IPS DF 6.9 (cell line): ENCODE data around the gene MAST2.
"Not testable (repeated sequence)": the region's sequence is repeated elsewhere in the genome, so short reads cannot be mapped to it uniquely, and the experiment has no call there.

Experiments used
- DNase-seq: peaks from one replicate; pipeline ENCODE4 v3.0.0-alpha.2; 2013; ENCODE audit warnings: low read depth, low spot score
- H3K27ac ChIP-seq: one replicate; pipeline ENCODE4 v1.5.1; 2013; ENCODE audit warnings: low read length, control low read depth
- H3K27me3 ChIP-seq: 2 replicates; pipeline ENCODE4 v1.6.1; 2013; ENCODE audit warnings: mild to moderate bottlenecking, low read length; ENCODE audit not compliant: control insufficient read depth, insufficient read depth
- H3K36me3 ChIP-seq: 2 replicates; pipeline ENCODE4 v1.6.1; 2013; ENCODE audit warnings: low read length; ENCODE audit not compliant: control insufficient read depth, insufficient read depth
- H3K4me1 ChIP-seq: 2 replicates; pipeline ENCODE4 v1.6.1; 2013; ENCODE audit warnings: low read length; ENCODE audit not compliant: control insufficient read depth, insufficient read depth
- H3K4me3 ChIP-seq: 2 replicates; pipeline ENCODE4 v1.5.1; 2013; ENCODE audit warnings: mild to moderate bottlenecking, low read length
- H3K9me3 ChIP-seq: 2 replicates; pipeline ENCODE4 v1.6.1; 2013; ENCODE audit warnings: low read length, inconsistent platforms; ENCODE audit not compliant: control insufficient read depth, insufficient read depth
- WGBS: extraction: QIAGEN DNeasy Blood & Tissue Kit; methylation state at CpG from one replicate; pipeline ENCODE4 v1.1.7; 2013; ENCODE audit warnings: mixed read lengths, missing lambda C conversion rate; ENCODE audit not compliant: insufficient read length, insufficient coverage; 5-methylcytosine and 5-hydroxymethylcytosine counted together

The MAST2 gene

DNA sequence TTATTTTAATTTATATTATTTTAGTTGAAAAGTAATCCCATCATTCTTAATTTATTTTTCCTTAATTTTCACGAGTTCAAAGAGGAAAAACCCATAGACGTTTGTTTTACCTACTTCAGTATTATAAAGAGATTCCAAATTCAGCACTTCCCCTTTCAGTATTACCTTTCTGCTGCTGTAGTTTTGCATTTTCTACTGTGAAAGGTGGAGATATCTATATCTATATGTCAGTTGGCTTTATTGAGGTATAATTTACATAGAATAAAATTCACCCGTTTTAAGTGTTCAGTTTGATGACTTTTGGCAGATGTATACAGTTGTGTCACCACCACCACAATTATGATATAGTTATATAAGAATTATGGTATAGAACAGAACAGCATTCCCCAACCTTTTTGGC lies 33.0 kb downstream of the MAST2 start:
- DNase-seq, result no peak
- Histone ChIP-seq H3K9me3 (no peaks in the 10 kb centered on the region), H3K36me3 (peaks cover 3% of the 10 kb centered on the region; the same call in 1 of the 2 replicates), H3K4me3 (no peak overlapping the region), H3K27ac (no peak overlapping the region), H3K27me3 (no peaks in the 10 kb centered on the region), H3K4me1 (no peaks in the 10 kb centered on the region)
- no CpG with 5 or more reads among the region's 3 CpGs for WGBS

DNA sequence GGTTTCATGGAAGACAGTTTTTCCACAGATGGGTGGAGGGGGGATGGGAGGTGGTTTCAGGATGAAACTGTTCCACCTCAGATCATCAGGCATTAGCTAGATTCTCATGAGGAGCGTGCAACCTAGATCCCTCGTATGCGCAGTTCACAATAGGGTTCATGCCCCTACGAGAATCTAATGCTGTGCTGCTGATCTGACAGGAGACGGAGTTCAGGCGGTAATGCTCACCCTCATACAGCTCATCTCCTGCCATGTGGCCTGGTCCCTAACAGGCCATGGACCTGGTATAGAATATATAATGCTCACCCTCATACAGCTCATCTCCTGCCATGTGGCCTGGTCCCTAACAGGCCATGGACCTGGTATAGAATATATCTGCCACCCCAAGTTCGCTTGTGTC lies 33.4 kb downstream of the MAST2 start:
- H3K27me3 ChIP-seq, H3K9me3 ChIP-seq, H3K36me3 ChIP-seq, DNase-seq, H3K4me1 ChIP-seq, H3K27ac ChIP-seq, H3K4me3 ChIP-seq: not testable (repeated sequence)
- WGBS, result no CpG with 5 or more reads among the region's 7 CpGs

DNA sequence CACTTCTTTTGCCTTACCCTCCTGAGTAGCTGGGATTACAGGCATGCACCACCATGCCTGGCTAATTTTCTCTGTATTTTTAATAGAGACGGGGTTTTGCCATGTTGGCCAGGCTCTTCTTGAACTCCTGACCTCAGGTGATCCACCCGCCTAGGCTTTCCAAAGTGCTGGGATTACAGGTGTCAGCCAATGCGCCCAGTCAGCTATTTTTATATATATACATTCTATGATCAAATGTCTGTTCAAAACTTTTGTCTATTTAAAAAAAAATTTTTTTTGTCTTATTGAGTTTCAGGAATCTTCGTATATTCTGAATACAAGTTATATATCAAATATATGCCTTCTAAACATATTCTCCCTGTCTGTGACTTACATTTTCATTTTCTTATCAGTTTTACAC lies 34.9 kb downstream of the MAST2 start:
- not testable (repeated sequence) for H3K27ac ChIP-seq, H3K36me3 ChIP-seq, H3K9me3 ChIP-seq, H3K4me3 ChIP-seq, H3K4me1 ChIP-seq, DNase-seq, H3K27me3 ChIP-seq
- no CpG with 5 or more reads among the region's 4 CpGs for WGBS

DNA sequence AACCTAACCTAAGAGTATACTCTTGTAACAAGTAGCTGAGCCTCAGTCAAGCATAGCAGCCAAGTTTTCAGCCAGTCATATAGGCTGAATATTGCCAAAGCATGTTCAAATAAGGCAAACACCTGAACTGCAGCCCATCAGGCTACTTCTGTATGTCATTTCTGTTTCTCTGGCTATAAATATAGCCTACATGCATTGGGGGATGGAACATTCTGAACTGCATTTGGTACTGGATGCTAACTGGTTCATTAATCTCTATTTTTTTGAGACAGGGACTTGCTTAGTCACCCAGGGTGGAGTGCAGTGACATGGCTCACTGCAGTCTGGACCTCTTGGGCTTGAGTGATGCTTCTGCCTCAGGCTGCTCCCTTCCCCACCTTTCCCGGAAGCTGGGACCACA lies 37.3 kb downstream of the MAST2 start:
- no CpG with 5 or more reads among the region's 1 CpG for WGBS
- H3K4me1 ChIP-seq, result no peaks in the 10 kb centered on the region
- H3K9me3 ChIP-seq, result no peaks in the 10 kb centered on the region
- H3K4me3 ChIP-seq, result no peak overlapping the region
- no peak overlapping the region for H3K27ac ChIP-seq
- H3K36me3 ChIP-seq, result no peaks in the 10 kb centered on the region
- no peaks in the 10 kb centered on the region for H3K27me3 ChIP-seq
- no peak for DNase-seq

DNA sequence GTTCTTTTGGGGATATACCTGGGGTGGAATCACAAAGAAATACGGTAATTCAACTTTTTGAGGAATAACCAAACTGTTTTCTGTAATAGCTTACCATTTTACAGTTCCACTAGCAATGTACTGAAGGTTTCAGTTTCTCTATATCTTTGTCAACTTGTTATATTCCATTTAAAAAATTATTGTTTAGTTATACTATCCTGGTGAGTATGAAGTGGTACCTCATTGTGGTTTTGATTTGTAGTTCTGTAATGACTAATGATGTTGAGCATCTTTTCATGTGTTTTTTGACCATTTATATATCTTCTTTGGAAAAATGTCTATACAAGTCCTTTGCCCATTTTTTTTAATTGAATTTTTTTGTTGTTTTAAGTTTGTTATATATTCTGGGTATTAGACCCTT lies 39.4 kb downstream of the MAST2 start:
- H3K4me3 ChIP-seq, result no peak overlapping the region
- no peak for DNase-seq
- WGBS, result no CpG with 5 or more reads among the region's 1 CpG
- H3K27ac ChIP-seq, result no peak overlapping the region
- H3K9me3 ChIP-seq, result no peaks in the 10 kb centered on the region
- no peaks in the 10 kb centered on the region for H3K4me1 ChIP-seq
- no peaks in the 10 kb centered on the region for H3K27me3 ChIP-seq
- no peaks in the 10 kb centered on the region for H3K36me3 ChIP-seq

DNA sequence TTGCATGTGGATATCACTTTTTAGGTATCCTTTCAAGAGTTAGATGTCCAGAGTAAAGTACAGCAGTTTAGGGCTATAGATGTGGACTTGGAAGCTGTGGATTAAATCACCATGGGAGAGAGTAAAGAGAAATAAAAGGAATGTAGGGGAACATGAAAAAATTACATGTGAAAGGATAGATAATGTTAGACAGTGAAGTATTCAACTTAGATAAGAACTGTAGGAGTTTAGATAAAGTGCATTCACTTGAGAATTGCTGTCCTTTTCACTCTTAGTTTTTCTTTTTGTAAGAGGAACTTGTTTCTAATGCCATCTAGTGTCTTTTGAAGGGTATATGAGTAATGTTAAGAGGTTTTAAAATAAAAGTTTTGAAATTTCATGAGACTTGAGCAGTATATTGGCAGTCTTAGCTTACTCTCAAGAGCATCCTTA lies 40.1 kb downstream of the MAST2 start:
- Histone ChIP-seq H3K36me3 (no peaks in the 10 kb centered on the region), H3K27ac (no peak overlapping the region), H3K9me3 (no peaks in the 10 kb centered on the region), H3K4me1 (no peaks in the 10 kb centered on the region), H3K4me3 (no peak overlapping the region), H3K27me3 (no peaks in the 10 kb centered on the region)
- DNase-seq, result no peak

DNA sequence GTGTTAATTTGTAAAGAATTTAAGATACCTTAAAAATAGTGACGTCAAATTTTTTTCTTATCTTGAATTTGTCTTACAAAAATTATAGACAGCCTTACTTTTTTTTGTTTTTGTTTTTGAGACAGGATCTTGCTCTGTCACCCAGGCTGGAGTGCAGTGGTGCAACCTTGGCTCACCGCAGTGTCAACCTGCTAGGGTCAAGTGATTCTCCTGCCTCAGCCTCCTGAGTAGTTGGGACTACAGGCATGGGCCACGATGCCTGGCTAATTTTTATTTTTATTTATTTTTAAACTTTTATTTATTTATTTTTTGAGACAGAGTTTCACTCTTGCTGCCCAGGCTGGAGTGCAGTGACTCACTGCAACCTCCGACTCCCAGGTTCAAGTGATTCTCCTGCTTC lies 40.6 kb downstream of the MAST2 start:
- not testable (repeated sequence) for H3K4me3 ChIP-seq, H3K9me3 ChIP-seq, H3K36me3 ChIP-seq, H3K4me1 ChIP-seq, DNase-seq, H3K27me3 ChIP-seq, H3K27ac ChIP-seq
- no CpG with 5 or more reads among the region's 4 CpGs for WGBS

DNA sequence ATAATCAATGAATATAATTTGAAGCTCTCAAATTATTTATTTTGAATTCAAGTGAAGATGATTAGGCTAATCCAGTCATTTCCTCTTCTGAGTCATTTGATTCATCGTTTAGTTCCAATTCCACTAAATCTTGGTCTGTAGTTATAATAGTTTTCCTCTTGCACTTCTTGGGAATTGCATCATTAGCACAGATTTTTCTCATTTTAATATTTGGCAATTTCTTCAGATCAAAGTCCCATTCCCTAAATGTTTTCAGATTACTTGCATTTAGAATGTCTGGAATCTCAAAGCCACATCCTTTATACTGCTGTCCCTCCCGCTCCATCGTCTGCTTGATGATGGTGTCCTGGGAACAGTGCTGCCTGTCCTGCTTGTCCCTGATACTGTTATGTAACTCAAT lies 43.5 kb downstream of the MAST2 start:
- no CpG with 5 or more reads among the region's 3 CpGs for WGBS

DNA sequence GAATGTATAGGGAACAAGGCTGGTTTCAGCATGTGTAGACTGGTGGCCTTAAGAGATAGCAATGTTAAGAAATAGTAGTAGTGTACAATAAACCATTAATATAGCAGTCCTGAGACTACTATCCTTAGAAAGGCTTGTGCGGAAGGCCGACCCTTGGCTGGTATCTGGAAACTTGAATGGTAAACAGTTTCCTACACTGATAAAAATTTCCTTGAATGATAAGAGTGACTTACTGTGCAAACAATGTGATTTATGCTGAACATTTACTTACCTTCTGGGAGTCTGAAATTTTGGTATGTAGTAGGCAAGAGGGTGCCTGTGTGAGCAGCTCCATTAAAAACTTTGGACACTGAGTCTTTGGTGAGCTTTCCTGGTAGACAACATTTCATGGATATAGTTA lies 44.7 kb downstream of the MAST2 start:
- no peaks in the 10 kb centered on the region for H3K4me1 ChIP-seq
- H3K27me3 ChIP-seq, result no peaks in the 10 kb centered on the region
- H3K36me3 ChIP-seq, result no peaks in the 10 kb centered on the region
- DNase-seq, result no peak
- no peak overlapping the region for H3K4me3 ChIP-seq
- H3K9me3 ChIP-seq, result no peaks in the 10 kb centered on the region
- WGBS, result no CpG with 5 or more reads among the region's 2 CpGs
- no peak overlapping the region for H3K27ac ChIP-seq

More for the DNA sequence above, 43.5 kb downstream of the MAST2 start:
- H3K27ac ChIP-seq, result no peak overlapping the region
- H3K4me3 ChIP-seq, result no peak overlapping the region
- H3K9me3 ChIP-seq, result no peaks in the 10 kb centered on the region
- H3K4me1 ChIP-seq, result no peaks in the 10 kb centered on the region
- H3K36me3 ChIP-seq, result no peaks in the 10 kb centered on the region
- H3K27me3 ChIP-seq, result no peaks in the 10 kb centered on the region
- DNase-seq, result no peak

DNA sequence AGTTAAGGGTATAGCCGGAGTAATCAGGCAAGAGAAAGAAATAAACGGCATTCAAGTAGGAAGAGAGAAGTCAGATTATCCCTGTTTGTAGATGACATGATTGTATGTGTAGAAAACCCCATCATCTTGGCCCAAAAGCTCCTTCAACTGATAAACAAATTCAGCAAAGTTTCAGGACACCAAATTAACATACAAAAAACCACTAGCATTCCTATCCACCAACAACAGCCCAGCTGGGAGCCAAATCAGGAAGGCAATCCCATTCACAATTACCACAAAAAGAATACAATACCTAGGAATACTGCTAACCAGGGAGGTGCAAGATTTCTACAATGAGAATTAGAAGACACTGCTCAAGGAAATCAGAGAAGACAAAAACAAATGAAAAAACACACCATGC lies 45.3 kb downstream of the MAST2 start:
- Histone ChIP-seq H3K36me3 (no peaks in the 10 kb centered on the region), H3K4me1 (no peaks in the 10 kb centered on the region), H3K9me3 (no peaks in the 10 kb centered on the region), H3K27ac (no peak overlapping the region), H3K4me3 (no peak overlapping the region), H3K27me3 (no peaks in the 10 kb centered on the region)
- WGBS, result no CpG with 5 or more reads among the region's 2 CpGs
- DNase-seq, result no peak

DNA sequence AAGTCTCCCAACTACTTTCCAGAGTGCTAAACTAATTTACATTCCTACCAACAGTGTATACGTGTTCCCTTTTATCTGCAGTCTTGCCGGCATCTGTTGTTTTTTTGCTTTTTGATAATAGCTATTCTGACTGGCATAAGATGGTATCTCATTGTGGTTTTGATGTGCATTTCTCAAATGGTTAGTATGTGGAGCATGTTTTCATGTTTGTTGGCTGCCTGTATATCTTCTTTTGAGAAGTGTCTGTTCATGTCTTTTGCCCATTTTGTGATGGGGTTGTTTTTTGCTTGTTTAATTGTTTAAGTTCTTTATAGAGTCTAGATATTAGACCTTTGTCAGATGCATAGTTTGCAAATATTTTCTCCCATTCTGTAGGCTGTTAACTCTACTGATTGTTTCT lies 46.6 kb downstream of the MAST2 start:
- H3K9me3 ChIP-seq, result no peaks in the 10 kb centered on the region
- no peaks in the 10 kb centered on the region for H3K27me3 ChIP-seq
- no peak overlapping the region for H3K27ac ChIP-seq
- DNase-seq, result no peak
- no peak overlapping the region for H3K4me3 ChIP-seq
- no peaks in the 10 kb centered on the region for H3K36me3 ChIP-seq
- no CpG with 5 or more reads among the region's 2 CpGs for WGBS
- peaks cover 3% of the 10 kb centered on the region; the same call in 1 of the 2 replicates for H3K4me1 ChIP-seq
